ENCODE data around the gene PAQR7. TPM values are rescaled to one million over a fixed set of nuclear protein-coding genes. Genes with fewer than 3 reads are reported as not detected.

PAQR7 gene
- total and polyA plus RNA-seq, 4 donors = 4.2 to 12.1 (median 6.6) TPM

GRCh38 chr1:25875856-25876692 is 566 bp upstream of the PAQR7 start:
- Histone ChIP-seq H3K4me1 (ENCODE audit: control insufficient read depth in 5 of 5, insufficient read depth in 5 of 5, low read length in 5 of 5) (peaks cover 0 to 25% (median 8%) of the 10 kb centered on the region in 5 donors), H3K36me3 (ENCODE audit: control insufficient read depth in 4 of 4, insufficient read depth in 4 of 4, low read length in 4 of 4) (no peaks in the 10 kb centered on the region), H3K4me3 (peak overlapping the region; percentile 43), H3K27me3 (ENCODE audit: control insufficient read depth in 3 of 3, insufficient read depth in 3 of 3, low read length in 2 of 3) (no peaks in the 10 kb centered on the region), H3K9me3 (ENCODE audit: control insufficient read depth in 4 of 4, insufficient read depth in 3 of 4, low read length in 3 of 4) (no peaks in the 10 kb centered on the region), H3K9ac (ENCODE audit: insufficient read depth in 1 of 2, low read length in 2 of 2) (peak overlapping the region; percentile 8 to 50), H3K27ac (ENCODE audit: low read depth in 1 of 2, low read length in 1 of 2) (peak overlapping the region; percentile 46 to 76)
- 28 to 30% methylated on average over 29 to 32 of the region's 32 CpGs for WGBS, 2 donors
- DNase-seq = no peak
- TF ChIP-seq CTCF (IDR thresholded peaks at IDR 0.05; ENCODE audit: control extremely low read depth, extremely low read depth) = no peak
- peak; percentile 62 for ATAC-seq (ENCODE audit: insufficient read depth, low FRiP score)

GRCh38 chr1:25874635-25875153 is 814 bp downstream of the PAQR7 start:
- H3K27ac ChIP-seq (ENCODE audit: low read depth in 1 of 2, low read length in 1 of 2) = peak overlapping the region in 1 of 2 donors; percentile 1
- peak overlapping the region; percentile 31 to 56 for H3K9ac ChIP-seq (ENCODE audit: insufficient read depth in 1 of 2, low read length in 2 of 2)
- DNase-seq (no peak), ATAC-seq (ENCODE audit: insufficient read depth, low FRiP score) (no peak)
- no peaks in the 10 kb centered on the region for H3K27me3 ChIP-seq (ENCODE audit: control insufficient read depth in 3 of 3, insufficient read depth in 3 of 3, low read length in 2 of 3)
- H3K4me1 ChIP-seq (ENCODE audit: control insufficient read depth in 5 of 5, insufficient read depth in 5 of 5, low read length in 5 of 5) = peaks cover 0 to 27% (median 8%) of the 10 kb centered on the region in 5 donors
- no peak for TF ChIP-seq CTCF (IDR thresholded peaks at IDR 0.05; ENCODE audit: control extremely low read depth, extremely low read depth)
- H3K9me3 ChIP-seq (ENCODE audit: control insufficient read depth in 4 of 4, insufficient read depth in 3 of 4, low read length in 3 of 4) = no peaks in the 10 kb centered on the region
- WGBS, 2 donors = 28 to 33% methylated on average over 8 of the region's 8 CpGs
- H3K36me3 ChIP-seq (ENCODE audit: control insufficient read depth in 4 of 4, insufficient read depth in 4 of 4, low read length in 4 of 4) = peaks cover 0 to 5% (median 1%) of the 10 kb centered on the region in 4 donors
- H3K4me3 ChIP-seq = peak overlapping the region; percentile 43

GRCh38 chr1:25874209-25874608 is 1.3 kb downstream of the PAQR7 start:
- WGBS, 2 donors = 97 to 98% methylated on average over 3 of the region's 3 CpGs
- Histone ChIP-seq H3K4me3 (no peak overlapping the region), H3K27me3 (ENCODE audit: control insufficient read depth in 3 of 3, insufficient read depth in 3 of 3, low read length in 2 of 3) (no peaks in the 10 kb centered on the region), H3K9me3 (ENCODE audit: control insufficient read depth in 4 of 4, insufficient read depth in 3 of 4, low read length in 3 of 4) (no peaks in the 10 kb centered on the region), H3K36me3 (ENCODE audit: control insufficient read depth in 4 of 4, insufficient read depth in 4 of 4, low read length in 4 of 4) (peaks cover 0 to 5% (median 1%) of the 10 kb centered on the region in 4 donors), H3K27ac (ENCODE audit: low read depth in 1 of 2, low read length in 1 of 2) (no peak overlapping the region), H3K4me1 (ENCODE audit: control insufficient read depth in 5 of 5, insufficient read depth in 5 of 5, low read length in 5 of 5) (peaks cover 0 to 27% (median 8%) of the 10 kb centered on the region in 5 donors), H3K9ac (ENCODE audit: insufficient read depth in 1 of 2, low read length in 2 of 2) (peak overlapping the region; percentile 31 to 56)
- no peak for ATAC-seq (ENCODE audit: insufficient read depth, low FRiP score)
- DNase-seq = no peak
- TF ChIP-seq CTCF (IDR thresholded peaks at IDR 0.05; ENCODE audit: control extremely low read depth, extremely low read depth) = no peak
